GM23338 (cell line): ENCODE data around the gene NLRX1. TPM values are rescaled to one million over a fixed set of nuclear protein-coding genes. Genes with fewer than 3 reads are reported as not detected.
"Not testable (repeated sequence)": the region's sequence is repeated elsewhere in the genome, so short reads cannot be mapped to it uniquely, and the experiment has no call there.

Source experiments
- ATAC-seq: fragments of 200-7000 bp; cut with Tn5 transposase; 3 replicates; pipeline ENCODE4 v1.9.1; 2020
- DNase-seq: peaks from one replicate; pipeline ENCODE4 v3.0.0-alpha.2; 2015; ENCODE audit warnings: low spot score
- H2AFZ ChIP-seq: fragments of 200-600 bp; sonication (generic); 2 replicates; pipeline ENCODE4 v1.8.0; 2016; ENCODE audit warnings: antibody characterized with exemption, mild to moderate bottlenecking, moderate library complexity
- H3F3A ChIP-seq: fragments of 200-600 bp; sonication (generic); replicated peaks from 2 replicates; pipeline ENCODE4 v1.8.0; 2017; ENCODE audit warnings: antibody characterized with exemption, mixed run types, low read depth
- H3K27ac ChIP-seq: fragments of 200-600 bp; sonication (generic); 2 replicates; pipeline ENCODE4 v1.6.1; 2016; ENCODE audit warnings: low read depth
- H3K27me3 ChIP-seq: fragments of 200-600 bp; sonication (generic); 2 replicates; pipeline ENCODE4 v1.8.0; 2016; ENCODE audit warnings: mild to moderate bottlenecking, mixed run types, moderate library complexity; ENCODE audit not compliant: insufficient read depth
- H3K36me3 ChIP-seq: fragments of 200-600 bp; sonication (generic); 2 replicates; pipeline ENCODE4 v1.8.0; 2016; ENCODE audit warnings: mild to moderate bottlenecking; ENCODE audit not compliant: insufficient read depth
- H3K4me1 ChIP-seq: fragments of 200-600 bp; sonication (generic); 2 replicates; pipeline ENCODE4 v1.8.0; 2016; ENCODE audit warnings: mild to moderate bottlenecking, moderate library complexity; ENCODE audit not compliant: insufficient read depth
- H3K4me2 ChIP-seq: fragments of 200-600 bp; sonication (generic); 2 replicates; pipeline ENCODE4 v1.7.1; 2017; ENCODE audit warnings: mixed run types
- H3K4me3 ChIP-seq: fragments of 200-600 bp; sonication (generic); 2 replicates; pipeline ENCODE4 v1.6.1; 2016; ENCODE audit warnings: mixed run types
- H3K79me2 ChIP-seq: fragments of 200-600 bp; sonication (generic); replicated peaks from 2 replicates; pipeline ENCODE4 v1.8.0; 2017; ENCODE audit warnings: mild to moderate bottlenecking; ENCODE audit not compliant: insufficient read depth
- H3K9me2 ChIP-seq: fragments of 200-600 bp; sonication (generic); 2 replicates; pipeline ENCODE4 v1.8.0; 2017; ENCODE audit not compliant: insufficient read depth
- H4K20me1 ChIP-seq: fragments of 200-600 bp; sonication (generic); replicated peaks from 2 replicates; pipeline ENCODE4 v1.8.0; 2017; ENCODE audit warnings: mild to moderate bottlenecking; ENCODE audit not compliant: insufficient read depth
- H3K27ac Mint-ChIP-seq: 2 replicates; pipeline ENCODE4 v1.8.0; 2020; ENCODE audit warnings: inconsistent platforms, mild to moderate bottlenecking, moderate library complexity, mixed read lengths
- H3K27me3 Mint-ChIP-seq: 3 replicates; pipeline ENCODE4 v1.8.0; 2022; ENCODE audit warnings: low read depth, mild to moderate bottlenecking, moderate library complexity, mixed read lengths, inconsistent platforms; ENCODE audit not compliant: insufficient read depth, poor library complexity
- H3K36me3 Mint-ChIP-seq: 3 replicates; pipeline ENCODE4 v1.8.0; 2021; ENCODE audit warnings: low read depth, mild to moderate bottlenecking, inconsistent platforms, moderate library complexity, mixed read lengths
- H3K4me1 Mint-ChIP-seq: 3 replicates; pipeline ENCODE4 v1.8.0; 2020; ENCODE audit warnings: mild to moderate bottlenecking, inconsistent platforms, mixed read lengths
- H3K4me3 Mint-ChIP-seq: 3 replicates; pipeline ENCODE4 v1.8.0; 2021; ENCODE audit warnings: moderate library complexity, mild to moderate bottlenecking, inconsistent platforms, mixed read lengths
- H3K9me3 Mint-ChIP-seq: 3 replicates; pipeline ENCODE4 v1.8.0; 2020; ENCODE audit warnings: moderate library complexity, mild to moderate bottlenecking, inconsistent platforms, mixed read lengths
- CREB1 ChIP-seq: fragments of 250-450 bp; sonication (Bioruptor Pico); IDR thresholded peaks from 2 replicates; pipeline ENCODE4 v1.5.0; 2020; ENCODE audit warnings: low read depth, mild to moderate bottlenecking, moderate library complexity
- EZH2 ChIP-seq: fragments of 200-600 bp; sonication (generic); IDR thresholded peaks from one replicate; pipeline ENCODE4 v1.8.0; 2017; ENCODE audit warnings: antibody characterized with exemption, mild to moderate bottlenecking, low read depth; ENCODE audit not compliant: unreplicated experiment
- EZH2phosphoT487 ChIP-seq: fragments of 200-600 bp; sonication (generic); IDR thresholded peaks from one replicate; pipeline ENCODE4 v1.8.1; 2018; ENCODE audit warnings: antibody characterized with exemption; ENCODE audit not compliant: unreplicated experiment
- JUNB ChIP-seq: IDR thresholded peaks from one replicate; pipeline ENCODE4 v1.6.1; 2016; ENCODE audit warnings: antibody characterized with exemption; ENCODE audit not compliant: unreplicated experiment
- NANOG ChIP-seq: IDR thresholded peaks from 2 replicates; pipeline ENCODE4 v1.6.1; 2016; ENCODE audit warnings: antibody characterized with exemption, borderline replicate concordance
- POLR2AphosphoS5 ChIP-seq: IDR thresholded peaks from 2 replicates; pipeline ENCODE4 v1.6.1; 2016; ENCODE audit warnings: antibody characterized with exemption, low read depth
- REST ChIP-seq: IDR thresholded peaks from one replicate; pipeline ENCODE4 v1.6.1; 2018; ENCODE audit warnings: antibody characterized with exemption; ENCODE audit not compliant: unreplicated experiment
- STAT1 ChIP-seq: IDR thresholded peaks from one replicate; pipeline ENCODE4 v1.6.1; 2016; ENCODE audit warnings: antibody characterized with exemption; ENCODE audit not compliant: unreplicated experiment
- ZNF331 ChIP-seq: fragments of 250-450 bp; sonication (Bioruptor Pico); IDR thresholded peaks from 2 replicates; pipeline ENCODE4 v1.5.0; 2020; ENCODE audit warnings: low read depth, mild to moderate bottlenecking, moderate library complexity
- polyA plus RNA-seq: library from polyadenylated mRNA; unstranded; fragments of >200 nt; fragmentation: Nextera tagmentation; extraction: Ambion mirVana; gene quantifications from 2 replicates; pipeline ENCODE4 v1.2.1, GENCODE V29; 2016
- total RNA-seq: library from RNA; depleted of rRNA; stranded (reverse); fragments of >200 nt; shearing (Covaris generic); gene quantifications from 2 replicates; pipeline ENCODE4 v1.2.3, GENCODE V29; 2014
- TF ChIP-seq, protein P1 (sequence below), 2 experiments: fragments of 200-600 bp in 1 of 2; sonication (generic) in 1 of 2; conservative IDR thresholded peaks; 2 replicates each; pipeline versions ENCODE4 v1.5.1 to v1.6.1; 2016 to 2017; ENCODE audit warnings: antibody characterized with exemption in 2 of 2, low read depth in 2 of 2, mild to moderate bottlenecking in 2 of 2, moderate library complexity in 1 of 2
- TF ChIP-seq, protein P2 (sequence below): IDR thresholded peaks from 2 replicates; pipeline ENCODE4 v1.6.1; 2016; ENCODE audit warnings: antibody characterized with exemption

NLRX1 gene
- total and polyA plus RNA-seq, 2 experiments from 2014 or later = 2.8 to 13.8 TPM

GRCh38 chr11:119181677-119182412 is 13.3 kb downstream of the NLRX1 start (continued):
- TF ChIP-seq NANOG (no peak), ZNF331 (CRISPR knock-in tag) (no peak), STAT1 (no peak)
- TF ChIP-seq, protein P1, sequence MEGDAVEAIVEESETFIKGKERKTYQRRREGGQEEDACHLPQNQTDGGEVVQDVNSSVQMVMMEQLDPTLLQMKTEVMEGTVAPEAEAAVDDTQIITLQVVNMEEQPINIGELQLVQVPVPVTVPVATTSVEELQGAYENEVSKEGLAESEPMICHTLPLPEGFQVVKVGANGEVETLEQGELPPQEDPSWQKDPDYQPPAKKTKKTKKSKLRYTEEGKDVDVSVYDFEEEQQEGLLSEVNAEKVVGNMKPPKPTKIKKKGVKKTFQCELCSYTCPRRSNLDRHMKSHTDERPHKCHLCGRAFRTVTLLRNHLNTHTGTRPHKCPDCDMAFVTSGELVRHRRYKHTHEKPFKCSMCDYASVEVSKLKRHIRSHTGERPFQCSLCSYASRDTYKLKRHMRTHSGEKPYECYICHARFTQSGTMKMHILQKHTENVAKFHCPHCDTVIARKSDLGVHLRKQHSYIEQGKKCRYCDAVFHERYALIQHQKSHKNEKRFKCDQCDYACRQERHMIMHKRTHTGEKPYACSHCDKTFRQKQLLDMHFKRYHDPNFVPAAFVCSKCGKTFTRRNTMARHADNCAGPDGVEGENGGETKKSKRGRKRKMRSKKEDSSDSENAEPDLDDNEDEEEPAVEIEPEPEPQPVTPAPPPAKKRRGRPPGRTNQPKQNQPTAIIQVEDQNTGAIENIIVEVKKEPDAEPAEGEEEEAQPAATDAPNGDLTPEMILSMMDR (conservative IDR thresholded peaks at IDR 0.05; ENCODE audit: low read depth in 2 of 2) = no peak
- TF ChIP-seq, protein P2, sequence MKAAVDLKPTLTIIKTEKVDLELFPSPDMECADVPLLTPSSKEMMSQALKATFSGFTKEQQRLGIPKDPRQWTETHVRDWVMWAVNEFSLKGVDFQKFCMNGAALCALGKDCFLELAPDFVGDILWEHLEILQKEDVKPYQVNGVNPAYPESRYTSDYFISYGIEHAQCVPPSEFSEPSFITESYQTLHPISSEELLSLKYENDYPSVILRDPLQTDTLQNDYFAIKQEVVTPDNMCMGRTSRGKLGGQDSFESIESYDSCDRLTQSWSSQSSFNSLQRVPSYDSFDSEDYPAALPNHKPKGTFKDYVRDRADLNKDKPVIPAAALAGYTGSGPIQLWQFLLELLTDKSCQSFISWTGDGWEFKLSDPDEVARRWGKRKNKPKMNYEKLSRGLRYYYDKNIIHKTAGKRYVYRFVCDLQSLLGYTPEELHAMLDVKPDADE = no peak

- not testable (repeated sequence) for H3K9me3 Mint-ChIP-seq, H3K36me3 ChIP-seq, H3F3A ChIP-seq, H2AFZ ChIP-seq, H3K27ac ChIP-seq, H3K9me2 ChIP-seq, H3K4me1 Mint-ChIP-seq, DNase-seq, H3K27me3 ChIP-seq, H3K4me1 ChIP-seq, H4K20me1 ChIP-seq, H3K27ac Mint-ChIP-seq, H3K36me3 Mint-ChIP-seq, H3K4me3 ChIP-seq, ATAC-seq, H3K79me2 ChIP-seq, H3K4me3 Mint-ChIP-seq, H3K4me2 ChIP-seq
- peaks cover 16% of the 10 kb centered on the region for H3K27me3 Mint-ChIP-seq
These were observed 15.9 kb downstream of the NLRX1 start for GRCh38 chr11:119184399-119184798.

DNA sequence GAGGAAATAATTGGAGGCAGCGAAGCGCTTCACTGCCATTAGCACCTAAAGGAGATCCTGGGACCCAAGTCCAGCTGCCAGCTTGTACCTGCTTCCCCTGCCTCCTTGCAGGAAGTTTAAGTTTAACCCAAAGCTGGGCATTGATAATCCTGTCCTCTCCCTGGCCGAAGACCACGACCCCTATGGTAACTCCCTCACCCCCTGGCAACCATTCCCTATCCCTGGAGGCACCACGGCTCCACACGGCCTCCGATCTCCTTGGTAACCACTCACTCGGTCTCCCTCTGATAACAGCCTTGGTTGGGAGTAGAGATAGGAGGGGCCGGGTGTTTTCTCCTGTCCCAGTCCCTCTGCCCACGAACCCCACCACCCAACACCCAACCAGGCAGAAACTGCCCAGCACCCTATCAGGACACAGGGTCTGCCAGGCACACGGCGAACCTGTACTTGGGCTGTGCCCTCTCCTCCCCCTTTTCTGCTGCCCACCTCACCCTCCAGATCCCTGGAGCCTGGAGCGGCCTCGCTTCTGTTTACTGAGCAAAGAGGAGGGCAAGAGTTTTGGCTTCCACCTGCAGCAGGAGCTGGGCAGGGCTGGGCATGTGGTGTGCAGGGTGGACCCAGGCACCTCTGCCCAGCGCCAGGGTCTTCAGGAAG is 17.6 kb downstream of the NLRX1 start:
- H3K4me1 ChIP-seq = no peaks in the 10 kb centered on the region
- no peaks in the 10 kb centered on the region for H3K9me3 Mint-ChIP-seq
- no peak overlapping the region for H3K4me2 ChIP-seq
- no peaks in the 10 kb centered on the region for H3K27me3 ChIP-seq
- no peaks in the 10 kb centered on the region for H3K79me2 ChIP-seq
- H3K27ac Mint-ChIP-seq = no peak overlapping the region
- no peaks in the 10 kb centered on the region for H3K36me3 ChIP-seq
- no peaks in the 10 kb centered on the region for H3K9me2 ChIP-seq
- DNase-seq (no peak), ATAC-seq (no peak)
- H3K36me3 Mint-ChIP-seq = no peaks in the 10 kb centered on the region
- H3K27ac ChIP-seq = no peak overlapping the region
- no peaks in the 10 kb centered on the region for H3K4me1 Mint-ChIP-seq
- no peaks in the 10 kb centered on the region for H4K20me1 ChIP-seq
- H3K27me3 Mint-ChIP-seq = peaks cover 13% of the 10 kb centered on the region
- H3K4me3 Mint-ChIP-seq = no peak overlapping the region
- no peak overlapping the region for H2AFZ ChIP-seq
- no peak overlapping the region for H3K4me3 ChIP-seq
- TF ChIP-seq JUNB = no peak
- no peak for TF ChIP-seq NANOG
- TF ChIP-seq, protein P2 = no peak
- TF ChIP-seq CREB1 = no peak
- TF ChIP-seq EZH2phosphoT487 = no peak
- TF ChIP-seq, protein P1 (conservative IDR thresholded peaks at IDR 0.05; ENCODE audit: low read depth in 2 of 2) = no peak
- no peak for TF ChIP-seq EZH2
- TF ChIP-seq POLR2AphosphoS5 = no peak
- TF ChIP-seq ZNF331 (CRISPR knock-in tag) = no peak
- TF ChIP-seq REST = no peak
- H3F3A ChIP-seq = no peaks in the 10 kb centered on the region
